Vagina (tissue), 2 donors: Measurements from ENCODE around the gene KDM2A. TPM values are rescaled to one million over a fixed set of nuclear protein-coding genes. Genes with fewer than 3 reads are reported as not detected.

Experiments used
- DNase-seq, 2 donors: peaks; one replicate each; pipeline ENCODE4 v3.0.0-alpha.2; 2017; ENCODE audit errors: extremely low spot score in 2 of 2
- H3K27ac ChIP-seq: fragments of 200-600 bp; sonication (generic); one replicate; pipeline ENCODE4 v1.5.1; 2019
- H3K27me3 ChIP-seq: fragments of 200-600 bp; sonication (generic); one replicate; pipeline ENCODE4 v1.5.1; 2019
- H3K36me3 ChIP-seq, 2 donors: fragments of 200-600 bp; sonication (generic); one replicate each; pipeline ENCODE4 v1.5.1; 2017 to 2019
- H3K4me1 ChIP-seq: fragments of 200-600 bp; sonication (generic); one replicate; pipeline ENCODE4 v1.5.1; 2019
- H3K4me3 ChIP-seq, 2 donors: fragments of 200-600 bp; sonication (generic); 1 replicate in 1 of 2; 2 replicates in 1 of 2; pipeline ENCODE4 v1.5.1; 2016 to 2019
- H3K9me3 ChIP-seq: fragments of 200-600 bp; sonication (generic); one replicate; pipeline ENCODE4 v1.5.1; 2019
- POLR2A ChIP-seq, 2 donors: fragments of 450-650 bp; IDR thresholded peaks; one replicate each; pipeline ENCODE4 v1.6.1; 2017; ENCODE audit warnings: antibody characterized with exemption in 2 of 2, mild to moderate bottlenecking in 2 of 2, moderate library complexity in 2 of 2
- POLR2AphosphoS5 ChIP-seq, 2 donors: sonication (generic); formaldehyde crosslinking; IDR thresholded peaks; one replicate each; pipeline ENCODE4 v1.9.0; 2017; ENCODE audit warnings: antibody characterized with exemption in 2 of 2, mild to moderate bottlenecking in 2 of 2, low read depth in 1 of 2; ENCODE audit not compliant: insufficient read depth in 1 of 2
- intact Hi-C: fragments of 100-400 bp; cut with DNase I; formaldehyde crosslinking; loops from one replicate; pipeline ENCODE4 v1.15.1; 2023
- total RNA-seq: library from RNA; depleted of rRNA; stranded (reverse); fragments of >200 nt; gene quantifications from one replicate; pipeline ENCODE4 v1.2.3, GENCODE V29; 2016
- TF ChIP-seq, protein P1 (sequence below), 3 experiments: fragments of 450-650 bp in 2 of 3; fragments of 200-600 bp in 1 of 3; sonication (generic) in 1 of 3; IDR thresholded peaks; one replicate each; pipeline ENCODE4 v1.5.1; 2017 to 2019; ENCODE audit warnings: antibody characterized with exemption in 3 of 3, mild to moderate bottlenecking in 2 of 3, moderate library complexity in 2 of 3

Gene KDM2A
- total RNA-seq, 1 donor from 2014 or later: 51.8 TPM

DNA sequence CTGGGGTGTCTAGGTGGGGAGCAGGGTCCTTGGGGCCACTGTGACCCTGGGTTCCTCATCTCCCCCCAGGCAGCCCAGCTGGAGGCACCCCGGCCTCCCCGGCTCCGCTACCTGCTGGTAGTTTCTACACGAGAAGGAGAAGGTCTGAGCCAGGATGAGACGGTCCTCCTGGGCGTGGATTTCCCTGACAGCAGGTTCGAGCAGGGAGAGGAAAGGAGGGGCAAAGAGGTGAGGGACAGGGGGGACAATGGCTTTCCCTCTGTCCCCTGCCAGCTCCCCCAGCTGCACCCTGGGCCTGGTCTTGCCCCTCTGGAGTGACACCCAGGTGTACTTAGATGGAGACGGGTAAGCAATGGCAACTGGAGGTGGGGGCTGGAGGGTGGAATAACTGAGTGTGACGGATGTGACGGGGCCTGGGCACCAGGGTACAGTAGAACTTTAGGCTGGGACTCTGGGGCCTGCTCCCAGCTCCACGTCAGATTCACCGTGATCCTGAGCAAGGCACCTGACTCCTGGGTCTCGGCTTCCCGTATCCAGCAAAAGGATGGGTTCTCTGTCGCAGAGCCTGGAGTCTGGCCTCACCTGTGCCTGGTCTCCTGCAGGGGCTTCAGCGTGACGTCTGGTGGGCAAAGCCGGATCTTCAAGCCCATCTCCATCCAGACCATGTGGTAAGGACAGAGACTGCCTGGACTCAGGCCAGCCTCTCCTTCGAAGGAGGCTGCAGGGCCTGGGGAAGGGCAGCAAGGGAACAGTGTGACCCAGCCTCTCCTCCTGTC is 187.9 kb downstream of the KDM2A start:
- no peak for DNase-seq
- Histone ChIP-seq H3K27me3 (no peaks in the 10 kb centered on the region), H3K4me1 (peaks cover 42% of the 10 kb centered on the region), H3K9me3 (no peaks in the 10 kb centered on the region), H3K36me3 (peaks cover 0 to 9% of the 10 kb centered on the region in 2 donors), H3K27ac (no peak overlapping the region), H3K4me3 (no peak overlapping the region)
- intact Hi-C loops: no loop called here
- TF ChIP-seq, protein P1, sequence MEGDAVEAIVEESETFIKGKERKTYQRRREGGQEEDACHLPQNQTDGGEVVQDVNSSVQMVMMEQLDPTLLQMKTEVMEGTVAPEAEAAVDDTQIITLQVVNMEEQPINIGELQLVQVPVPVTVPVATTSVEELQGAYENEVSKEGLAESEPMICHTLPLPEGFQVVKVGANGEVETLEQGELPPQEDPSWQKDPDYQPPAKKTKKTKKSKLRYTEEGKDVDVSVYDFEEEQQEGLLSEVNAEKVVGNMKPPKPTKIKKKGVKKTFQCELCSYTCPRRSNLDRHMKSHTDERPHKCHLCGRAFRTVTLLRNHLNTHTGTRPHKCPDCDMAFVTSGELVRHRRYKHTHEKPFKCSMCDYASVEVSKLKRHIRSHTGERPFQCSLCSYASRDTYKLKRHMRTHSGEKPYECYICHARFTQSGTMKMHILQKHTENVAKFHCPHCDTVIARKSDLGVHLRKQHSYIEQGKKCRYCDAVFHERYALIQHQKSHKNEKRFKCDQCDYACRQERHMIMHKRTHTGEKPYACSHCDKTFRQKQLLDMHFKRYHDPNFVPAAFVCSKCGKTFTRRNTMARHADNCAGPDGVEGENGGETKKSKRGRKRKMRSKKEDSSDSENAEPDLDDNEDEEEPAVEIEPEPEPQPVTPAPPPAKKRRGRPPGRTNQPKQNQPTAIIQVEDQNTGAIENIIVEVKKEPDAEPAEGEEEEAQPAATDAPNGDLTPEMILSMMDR (IDR thresholded peaks at IDR 0.05): no peak
- TF ChIP-seq POLR2AphosphoS5 (IDR thresholded peaks at IDR 0.05; ENCODE audit: insufficient read depth in 1 of 2, low read depth in 1 of 2): no peak
- TF ChIP-seq POLR2A (IDR thresholded peaks at IDR 0.05): no peak

DNA sequence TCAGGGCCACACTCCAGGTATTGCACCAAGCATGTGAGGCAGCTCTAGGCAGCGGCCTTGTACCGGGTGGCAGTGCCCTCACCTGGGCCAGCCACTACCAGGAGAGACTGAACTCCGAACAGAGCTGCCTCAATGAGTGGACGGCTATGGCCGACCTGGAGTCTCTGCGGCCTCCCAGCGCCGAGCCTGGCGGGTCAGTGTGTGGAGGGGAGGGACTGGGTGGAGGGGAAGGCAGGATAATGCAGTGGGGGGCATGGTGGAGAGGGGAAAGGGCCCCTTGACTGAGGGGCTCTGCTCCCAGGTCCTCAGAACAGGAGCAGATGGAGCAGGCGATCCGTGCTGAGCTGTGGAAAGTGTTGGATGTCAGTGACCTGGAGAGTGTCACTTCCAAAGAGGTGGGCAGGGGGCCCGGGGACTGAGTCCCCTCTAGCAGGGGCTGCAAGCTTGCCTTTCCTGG is 188.5 kb downstream of the KDM2A start:
- Histone ChIP-seq H3K4me3 (no peak overlapping the region), H3K27ac (no peak overlapping the region), H3K27me3 (no peaks in the 10 kb centered on the region), H3K9me3 (no peaks in the 10 kb centered on the region), H3K4me1 (peaks cover 42% of the 10 kb centered on the region), H3K36me3 (peaks cover 0 to 9% of the 10 kb centered on the region in 2 donors)
- intact Hi-C loops: no loop called here
- no peak for TF ChIP-seq POLR2A (IDR thresholded peaks at IDR 0.05)
- no peak for TF ChIP-seq POLR2AphosphoS5 (IDR thresholded peaks at IDR 0.05; ENCODE audit: insufficient read depth in 1 of 2, low read depth in 1 of 2)
- TF ChIP-seq, protein P1 (IDR thresholded peaks at IDR 0.05): no peak
- no peak for DNase-seq

Other genes with a start within 250 kb of the KDM2A start
- gene PC, start 160.9 kb upstream of the KDM2A start, total RNA-seq: 34.1 TPM
- gene C11orf86, start 144.0 kb upstream of the KDM2A start, total RNA-seq: not detected
- gene SYT12, start 96.1 kb upstream of the KDM2A start, total RNA-seq: 0.49 TPM
- gene RHOD, start 62.4 kb upstream of the KDM2A start, total RNA-seq: 26.5 TPM
- 100 TPM for gene GRK2, start 147.2 kb downstream of the KDM2A start, total RNA-seq
- 62.9 TPM for gene ANKRD13D, start 170.0 kb downstream of the KDM2A start, total RNA-seq
- 98.0 TPM for gene SSH3, start 184.3 kb downstream of the KDM2A start, total RNA-seq
- gene POLD4, start 234.3 kb downstream of the KDM2A start, total RNA-seq: 80.0 TPM